ENCODE results near the gene MIER1.

MIER1 gene

DNA sequence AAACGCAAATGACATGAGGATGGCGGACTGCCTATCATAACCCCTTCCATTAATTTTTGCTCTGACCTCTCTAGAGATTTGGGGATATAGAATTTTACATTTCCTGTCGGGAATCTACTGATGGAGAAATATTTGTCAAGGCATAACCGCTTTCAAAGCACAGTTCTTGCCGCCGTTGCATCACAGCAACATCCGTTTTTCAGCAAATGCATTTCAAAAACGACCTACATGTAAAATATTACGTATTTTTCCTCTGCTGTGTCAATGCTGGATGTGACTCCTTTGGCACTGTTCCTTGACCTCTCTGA is 4.9 kb downstream of the MIER1 start:
- TF ChIP-seq, protein P1, sequence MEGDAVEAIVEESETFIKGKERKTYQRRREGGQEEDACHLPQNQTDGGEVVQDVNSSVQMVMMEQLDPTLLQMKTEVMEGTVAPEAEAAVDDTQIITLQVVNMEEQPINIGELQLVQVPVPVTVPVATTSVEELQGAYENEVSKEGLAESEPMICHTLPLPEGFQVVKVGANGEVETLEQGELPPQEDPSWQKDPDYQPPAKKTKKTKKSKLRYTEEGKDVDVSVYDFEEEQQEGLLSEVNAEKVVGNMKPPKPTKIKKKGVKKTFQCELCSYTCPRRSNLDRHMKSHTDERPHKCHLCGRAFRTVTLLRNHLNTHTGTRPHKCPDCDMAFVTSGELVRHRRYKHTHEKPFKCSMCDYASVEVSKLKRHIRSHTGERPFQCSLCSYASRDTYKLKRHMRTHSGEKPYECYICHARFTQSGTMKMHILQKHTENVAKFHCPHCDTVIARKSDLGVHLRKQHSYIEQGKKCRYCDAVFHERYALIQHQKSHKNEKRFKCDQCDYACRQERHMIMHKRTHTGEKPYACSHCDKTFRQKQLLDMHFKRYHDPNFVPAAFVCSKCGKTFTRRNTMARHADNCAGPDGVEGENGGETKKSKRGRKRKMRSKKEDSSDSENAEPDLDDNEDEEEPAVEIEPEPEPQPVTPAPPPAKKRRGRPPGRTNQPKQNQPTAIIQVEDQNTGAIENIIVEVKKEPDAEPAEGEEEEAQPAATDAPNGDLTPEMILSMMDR (conservative IDR thresholded peaks at IDR 0.05) = no peak
- TF ChIP-seq ZFX (IDR thresholded peaks at IDR 0.05) = no peak
- H3K27ac ChIP-seq = peak overlapping the region; percentile 83

DNA sequence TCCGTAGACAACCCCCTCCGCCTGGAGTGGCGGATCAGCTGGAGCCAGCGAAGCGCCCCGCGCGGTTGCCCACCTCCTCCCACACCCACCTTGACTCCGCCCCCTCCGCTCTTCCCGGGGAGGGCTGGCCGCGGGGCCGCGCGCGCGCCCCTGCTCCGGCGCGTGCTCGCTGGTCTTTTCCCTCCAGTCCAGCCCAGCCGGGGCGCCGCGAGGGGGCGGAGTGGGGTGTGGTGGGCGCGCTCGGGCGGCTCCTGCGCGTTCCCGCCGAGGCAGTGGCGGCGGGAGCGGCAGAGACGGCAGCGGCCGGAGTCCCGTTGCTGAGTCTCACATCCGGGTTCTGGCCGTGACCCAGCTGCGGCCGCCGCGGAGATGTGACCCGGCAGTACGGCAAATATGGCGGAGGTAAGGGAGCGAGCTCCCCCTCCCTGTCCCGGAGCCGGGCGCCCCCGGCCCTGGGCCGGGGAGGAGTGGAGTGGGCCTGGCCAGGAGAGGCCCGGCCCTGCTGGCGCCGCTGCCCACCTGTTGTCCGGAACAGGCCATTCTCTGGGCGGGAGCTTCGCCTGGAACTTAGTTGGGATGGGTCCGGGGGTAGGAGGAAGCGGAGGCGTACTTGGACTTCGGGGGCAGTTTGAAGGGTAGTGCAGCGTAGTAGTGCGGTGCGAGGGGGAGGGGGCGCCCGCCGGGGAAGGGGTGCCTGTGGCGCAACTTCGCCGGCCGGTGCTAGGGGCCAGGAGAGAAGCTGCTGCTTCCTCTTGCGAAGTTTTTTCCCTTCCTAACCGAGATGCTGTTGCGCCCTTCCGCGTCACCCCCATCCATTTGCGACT is 5.4 kb downstream of the MIER1 start:
- TF ChIP-seq, protein P1 (conservative IDR thresholded peaks at IDR 0.05) = peak; percentile 47
- peak; percentile 59 for TF ChIP-seq ZFX (IDR thresholded peaks at IDR 0.05)
- peak overlapping the region; percentile 83 for H3K27ac ChIP-seq

DNA sequence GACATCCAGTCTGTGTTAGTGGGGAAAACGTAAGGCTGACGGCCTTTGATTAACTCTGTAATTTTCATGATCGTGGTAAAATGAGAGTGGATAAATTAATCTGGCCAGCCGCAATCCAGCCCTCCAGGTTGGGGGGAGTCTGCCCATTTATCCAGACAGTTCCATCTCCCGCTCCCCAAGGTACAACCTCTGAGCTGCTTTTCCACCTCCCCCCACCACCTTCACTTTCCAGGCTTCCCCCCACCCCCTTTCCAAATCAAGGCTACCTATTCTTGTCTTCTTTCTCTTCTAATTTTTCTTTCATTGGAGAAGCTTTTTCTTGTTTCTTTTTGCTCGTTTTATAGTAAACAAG is 6.0 kb downstream of the MIER1 start:
- TF ChIP-seq ZFX (IDR thresholded peaks at IDR 0.05) = no peak
- TF ChIP-seq, protein P1 (conservative IDR thresholded peaks at IDR 0.05) = no peak
- peak overlapping the region; percentile 83 for H3K27ac ChIP-seq

DNA sequence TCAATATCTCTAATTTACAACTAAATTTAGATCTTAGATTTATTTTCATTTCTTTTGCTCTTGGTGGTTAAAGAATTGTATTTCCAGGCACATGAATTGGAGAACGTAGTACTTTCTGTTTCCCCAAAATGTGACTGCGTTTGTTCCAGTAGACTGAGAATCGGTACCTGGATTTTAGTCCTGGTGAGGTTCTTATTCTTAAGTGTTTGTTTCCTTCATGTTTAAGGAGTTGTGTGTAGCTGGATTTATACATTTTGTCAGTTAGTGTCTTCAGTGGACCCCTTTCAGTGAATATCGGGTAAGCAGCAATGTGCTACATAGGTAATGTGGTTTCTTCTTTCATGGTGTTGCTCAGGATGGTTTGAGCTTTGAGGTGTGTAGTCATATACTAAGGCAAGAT is 6.8 kb downstream of the MIER1 start:
- no peak overlapping the region for H3K27ac ChIP-seq
- no peak for TF ChIP-seq ZFX (IDR thresholded peaks at IDR 0.05)
- TF ChIP-seq, protein P1 (conservative IDR thresholded peaks at IDR 0.05) = no peak

DNA sequence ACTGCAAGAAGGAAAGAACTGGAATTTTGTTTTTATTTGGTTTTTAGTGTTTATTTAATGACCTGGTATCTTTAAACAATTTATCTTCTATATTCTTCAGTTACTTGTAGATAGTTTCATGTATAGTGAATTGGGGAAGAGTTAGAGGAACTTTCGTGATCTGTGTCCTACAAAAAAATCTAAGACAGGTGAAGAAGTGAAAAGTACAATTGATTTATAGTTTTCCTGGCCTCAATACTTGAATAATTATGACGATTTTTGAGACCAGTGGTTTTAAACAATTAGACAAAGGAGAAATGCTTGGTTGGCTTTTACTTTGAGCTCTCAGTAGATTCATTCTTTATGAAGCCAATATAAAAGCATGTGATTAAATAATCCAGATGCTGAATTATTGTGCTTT is 7.5 kb downstream of the MIER1 start:
- no peak for TF ChIP-seq ZFX (IDR thresholded peaks at IDR 0.05)
- TF ChIP-seq, protein P1 (conservative IDR thresholded peaks at IDR 0.05) = no peak
- no peak overlapping the region for H3K27ac ChIP-seq

DNA sequence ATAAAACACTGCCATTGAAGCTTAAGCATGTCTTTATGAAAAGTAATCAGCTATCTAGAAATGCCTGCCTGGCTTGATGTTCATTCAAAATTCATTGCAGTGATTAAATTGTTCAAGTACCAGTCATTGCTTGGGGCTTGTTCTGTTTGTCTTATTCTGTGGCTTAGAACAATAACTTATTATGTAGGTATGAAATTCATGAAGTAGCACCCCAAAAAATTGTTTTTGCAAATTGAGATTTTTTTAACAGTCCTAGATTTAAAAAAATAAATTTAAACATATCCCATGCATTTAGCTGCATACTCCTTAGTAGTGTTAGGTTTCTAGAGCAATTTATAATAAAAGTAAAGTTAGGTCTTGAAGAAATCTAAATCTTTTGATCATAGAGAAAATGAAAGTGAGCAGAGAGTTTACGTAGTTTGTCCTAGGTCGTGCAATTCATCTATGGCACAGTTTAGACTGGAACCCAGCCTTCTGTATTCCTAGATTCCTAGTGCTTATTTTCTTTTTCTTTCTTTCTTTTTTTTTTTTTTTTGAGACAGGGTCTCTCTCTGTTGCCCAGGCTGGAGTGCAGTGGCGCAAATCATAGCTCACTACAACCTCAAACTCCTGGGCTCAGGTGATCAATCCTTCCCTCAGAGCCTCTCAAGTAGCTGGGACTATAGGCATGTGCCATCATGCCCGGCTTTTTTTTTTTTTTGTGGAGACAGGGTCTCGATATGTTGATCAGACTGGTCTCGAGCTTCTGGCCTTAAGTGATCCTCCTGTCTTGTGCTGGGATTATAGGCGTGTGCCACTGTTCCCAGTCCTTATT is 9.3 kb downstream of the MIER1 start:
- H3K27ac ChIP-seq = no peak overlapping the region
- TF ChIP-seq ZFX (IDR thresholded peaks at IDR 0.05) = no peak

DNA sequence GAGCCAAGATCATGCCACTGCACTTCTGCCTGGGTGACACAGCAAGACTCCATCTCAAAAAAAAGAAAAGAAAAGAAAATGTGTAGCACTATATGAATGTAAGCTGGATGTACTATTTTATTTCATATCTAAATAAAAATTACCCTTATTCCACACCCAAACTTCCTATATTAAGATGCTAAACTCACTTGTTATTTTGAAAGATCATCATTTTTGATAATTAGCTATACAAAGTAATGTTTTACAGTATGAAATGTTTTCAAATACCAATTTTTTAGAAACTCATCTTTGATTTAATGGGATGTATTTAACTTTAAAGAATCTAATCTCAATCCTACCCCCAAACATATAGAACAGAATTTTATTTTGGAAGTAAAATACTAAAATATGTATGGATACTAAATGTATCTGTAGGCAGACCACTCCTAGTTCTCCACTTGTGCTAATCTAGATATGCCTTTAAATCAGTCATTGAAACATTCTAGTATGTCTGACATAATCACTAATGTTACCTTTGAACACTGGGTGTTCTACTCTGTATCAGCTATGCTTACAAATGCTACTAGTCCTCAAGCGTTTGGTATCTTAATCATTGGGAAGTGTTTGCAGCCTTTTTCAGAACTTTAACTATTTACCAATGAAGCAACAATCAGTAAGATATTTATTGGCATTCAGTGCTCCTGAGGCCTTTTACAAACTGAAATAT is 12.9 kb downstream of the MIER1 start:
- TF ChIP-seq ZFX (IDR thresholded peaks at IDR 0.05) = no peak
- TF ChIP-seq, protein P1 (conservative IDR thresholded peaks at IDR 0.05) = no peak
- H3K27ac ChIP-seq = no peak overlapping the region
